GM12873 (cell line): ENCODE data around the gene ESR1.

Source experiments
- TF ChIP-seq, protein P1 (sequence below): IDR thresholded peaks from 2 replicates; pipeline ENCODE4 v1.5.1; 2012; ENCODE audit warnings: low read depth, mild to moderate bottlenecking, moderate library complexity, low read length, control low read depth; ENCODE audit not compliant: insufficient read depth; ENCODE audit errors: missing control alignments

ESR1 gene

DNA sequence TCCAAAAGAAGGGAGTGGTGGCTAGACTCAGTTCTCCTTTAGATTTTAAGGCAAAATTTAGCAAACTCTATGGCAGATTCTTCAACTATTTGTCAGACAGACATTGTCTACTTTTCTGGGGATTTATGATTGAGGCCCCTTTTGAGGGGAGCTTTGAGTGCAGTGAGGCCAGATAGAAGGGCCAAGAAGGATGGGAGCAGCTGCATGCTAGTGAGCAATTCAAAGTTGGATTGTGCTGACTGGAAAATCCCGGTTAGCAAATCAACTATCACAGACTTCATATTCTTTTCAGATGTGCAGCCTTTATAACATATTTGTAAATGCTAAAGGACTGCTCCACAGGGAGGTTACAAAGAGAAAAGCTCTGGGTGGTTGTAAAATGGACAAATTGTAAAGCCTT is 35.0 kb upstream of the ESR1 start:
- TF ChIP-seq, protein P1, sequence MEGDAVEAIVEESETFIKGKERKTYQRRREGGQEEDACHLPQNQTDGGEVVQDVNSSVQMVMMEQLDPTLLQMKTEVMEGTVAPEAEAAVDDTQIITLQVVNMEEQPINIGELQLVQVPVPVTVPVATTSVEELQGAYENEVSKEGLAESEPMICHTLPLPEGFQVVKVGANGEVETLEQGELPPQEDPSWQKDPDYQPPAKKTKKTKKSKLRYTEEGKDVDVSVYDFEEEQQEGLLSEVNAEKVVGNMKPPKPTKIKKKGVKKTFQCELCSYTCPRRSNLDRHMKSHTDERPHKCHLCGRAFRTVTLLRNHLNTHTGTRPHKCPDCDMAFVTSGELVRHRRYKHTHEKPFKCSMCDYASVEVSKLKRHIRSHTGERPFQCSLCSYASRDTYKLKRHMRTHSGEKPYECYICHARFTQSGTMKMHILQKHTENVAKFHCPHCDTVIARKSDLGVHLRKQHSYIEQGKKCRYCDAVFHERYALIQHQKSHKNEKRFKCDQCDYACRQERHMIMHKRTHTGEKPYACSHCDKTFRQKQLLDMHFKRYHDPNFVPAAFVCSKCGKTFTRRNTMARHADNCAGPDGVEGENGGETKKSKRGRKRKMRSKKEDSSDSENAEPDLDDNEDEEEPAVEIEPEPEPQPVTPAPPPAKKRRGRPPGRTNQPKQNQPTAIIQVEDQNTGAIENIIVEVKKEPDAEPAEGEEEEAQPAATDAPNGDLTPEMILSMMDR = no peak

DNA sequence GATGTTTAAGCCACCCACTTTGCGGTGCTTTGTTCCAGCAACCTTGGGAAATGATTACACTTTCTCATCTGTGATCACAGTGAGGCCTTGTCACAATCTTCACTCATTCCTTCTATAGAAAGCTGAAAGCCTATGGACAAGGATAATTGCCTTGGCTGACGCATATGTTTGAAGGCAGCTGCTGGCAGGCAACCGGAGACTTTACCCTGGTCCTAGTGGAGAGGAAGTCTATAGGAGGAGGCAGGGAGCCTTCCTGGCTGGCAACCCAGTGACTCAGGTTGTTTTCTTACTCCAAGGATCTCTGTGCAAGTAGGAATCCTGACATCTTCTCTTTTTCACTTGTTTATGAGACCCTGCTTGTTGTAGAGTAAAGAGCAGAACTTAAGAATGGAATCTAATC is 34.1 kb upstream of the ESR1 start:
- TF ChIP-seq, protein P1 = no peak

DNA sequence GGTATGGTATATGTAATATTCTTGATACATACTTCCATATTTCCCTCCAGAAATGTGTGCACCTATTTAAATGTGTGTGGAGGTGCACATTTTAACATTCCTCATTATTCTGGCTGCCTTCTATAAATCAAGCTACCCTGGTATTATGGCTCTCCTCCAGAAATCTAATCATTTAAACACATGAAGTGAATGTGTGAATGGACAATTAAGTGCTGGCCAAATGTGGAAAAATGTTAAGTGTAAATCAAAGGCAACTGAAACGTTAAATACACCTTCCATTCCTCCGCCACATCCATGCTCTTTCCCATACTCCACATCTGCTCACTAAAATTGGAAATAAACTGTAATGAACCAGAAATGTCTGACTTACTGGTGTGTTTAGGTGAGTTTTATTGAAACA is 24.9 kb upstream of the ESR1 start:
- TF ChIP-seq, protein P1 = no peak

DNA sequence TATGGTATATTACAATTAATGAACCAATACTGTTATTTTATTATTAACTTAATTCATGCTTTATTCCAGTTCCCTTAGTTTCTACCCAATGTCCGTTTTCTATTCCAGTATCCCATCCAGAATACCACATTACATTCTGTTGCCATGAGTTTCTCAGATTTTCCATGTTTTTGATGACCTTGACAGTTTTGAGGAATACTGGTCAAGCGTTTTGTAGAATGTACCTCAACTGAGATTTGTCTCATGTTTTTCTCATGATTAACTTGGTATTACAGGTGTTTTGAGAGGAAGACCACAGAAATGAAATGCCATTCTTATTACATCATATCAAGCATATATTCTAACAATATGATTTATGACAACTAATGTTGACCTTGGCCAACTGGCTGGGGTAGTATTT is 23.8 kb upstream of the ESR1 start:
- TF ChIP-seq, protein P1 = no peak

DNA sequence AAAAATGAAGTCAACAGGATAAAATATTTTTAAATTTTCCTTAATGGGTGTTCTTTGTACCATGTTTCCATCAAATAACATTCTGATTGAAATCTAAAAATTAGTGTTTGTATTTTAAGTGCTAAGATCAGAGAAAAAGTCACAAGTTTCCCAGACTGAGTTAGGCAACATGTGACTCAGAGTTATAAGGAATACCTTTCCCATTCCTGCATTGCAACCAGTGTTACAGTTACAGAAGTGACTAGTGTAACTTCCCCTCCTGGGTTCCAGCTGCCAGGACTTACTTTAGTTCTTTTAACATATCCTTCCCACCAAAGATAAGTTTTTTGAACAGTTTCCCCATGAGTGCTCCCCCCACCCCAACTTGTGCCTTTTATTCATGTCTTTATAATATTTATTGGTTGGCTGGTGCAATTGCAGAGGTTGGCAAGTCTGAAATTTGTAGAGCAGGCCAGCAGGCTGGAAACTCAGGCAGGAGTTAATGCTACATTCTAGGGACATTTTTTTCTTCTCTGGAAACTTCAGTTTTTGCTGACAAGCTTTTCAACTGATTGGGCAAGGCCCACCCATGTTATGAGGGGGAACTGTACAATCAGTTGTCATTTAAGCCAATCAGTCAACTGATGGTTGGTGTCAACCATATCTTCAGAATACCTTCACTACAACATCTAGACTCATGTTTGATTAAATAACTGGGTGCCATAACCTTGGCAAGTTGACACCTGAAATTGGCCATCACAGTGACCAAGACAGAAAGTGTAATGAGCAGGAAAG is 22.9 kb upstream of the ESR1 start:
- TF ChIP-seq, protein P1 = no peak

DNA sequence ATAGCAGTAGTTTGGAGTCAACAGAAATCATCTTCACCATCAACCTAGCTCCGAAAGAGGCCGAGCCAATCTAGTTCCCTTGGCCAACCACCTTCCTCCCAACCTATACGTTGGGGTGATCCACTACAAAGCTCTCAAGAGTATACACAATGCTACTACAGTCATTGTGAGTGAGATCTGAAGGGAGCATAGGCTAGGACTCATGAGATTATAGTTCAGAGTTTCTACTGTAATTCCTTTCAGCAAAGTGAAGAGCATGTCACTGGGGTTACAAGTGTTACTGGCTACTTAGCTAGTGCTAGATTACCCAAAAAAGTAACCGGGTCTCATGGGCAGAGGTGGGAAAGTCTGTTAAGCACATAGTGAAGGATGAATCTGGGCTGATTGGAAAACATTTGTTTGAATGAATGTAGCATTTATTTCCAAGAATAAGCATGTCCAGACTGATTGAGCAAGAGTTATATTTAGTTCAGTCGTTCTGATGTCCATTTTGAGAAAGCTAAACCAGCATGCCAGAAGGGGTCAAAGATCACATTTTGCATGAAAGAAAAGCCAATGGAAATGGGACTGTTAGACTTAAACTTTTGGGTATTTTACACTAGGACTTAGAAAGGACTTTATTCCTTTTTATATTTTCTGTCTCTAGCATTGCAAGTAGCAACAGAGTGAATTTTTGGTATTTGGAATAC is 10.5 kb upstream of the ESR1 start:
- TF ChIP-seq, protein P1 = no peak

DNA sequence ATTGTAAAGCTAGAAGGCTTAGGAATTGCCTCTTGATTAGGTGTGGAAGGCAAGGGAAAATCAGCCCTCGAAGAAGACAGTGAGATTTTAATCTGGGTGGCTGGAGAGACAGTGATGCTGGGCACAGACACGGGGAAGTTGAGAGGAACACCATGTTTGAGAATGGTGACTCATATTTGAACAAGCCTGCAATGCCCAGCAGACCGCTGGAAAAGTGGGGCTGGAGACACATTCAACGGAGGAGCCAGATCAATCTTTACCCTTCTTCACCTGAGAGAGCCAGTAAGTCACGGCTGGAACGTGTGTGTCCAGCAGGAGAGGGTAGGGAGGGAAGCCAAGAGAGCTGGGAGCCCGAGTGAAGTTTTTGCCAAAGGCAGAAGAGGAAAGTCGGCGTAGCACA is 3.7 kb upstream of the ESR1 start:
- TF ChIP-seq, protein P1 = no peak
